Frontal cortex (tissue), 4 donors: ENCODE data around the gene UFSP1. TPM values are rescaled to one million over a fixed set of nuclear protein-coding genes. Genes with fewer than 3 reads are reported as not detected.
"Not testable (repeated sequence)": the region's sequence is repeated elsewhere in the genome, so short reads cannot be mapped to it uniquely, and the experiment has no call there.

ENCODE experiments used
- DNase-seq, 2 donors: peaks; one replicate each; pipeline ENCODE4 v3.0.0; 2012; ENCODE audit warnings: low spot score in 2 of 2
- FAIRE-seq: peaks from 2 replicates; lab custom pipeline; 2012; peaks lifted over from hg19 to GRCh38; lab: Jason Lieb, UNC
- total RNA-seq: library from RNA; depleted of rRNA; stranded (reverse); fragments of >200 nt; gene quantifications from one replicate; pipeline ENCODE4 v1.2.3, GENCODE V29; 2014
- donor health status: control.
- donor health status: control.
- donor health status: control.

The UFSP1 gene
- total RNA-seq = 3.7 TPM

- DNase-seq (no peak), FAIRE-seq (no peak)
Observed at GRCh38 chr7:100888988-100889750, at the start of gene UFSP1. TSS of gene UFSP1 (minus strand) at chr7:100889715. CDS start at chr7:100889271, 444 bp downstream.

- not testable (repeated sequence) for DNase-seq, FAIRE-seq
Observed at GRCh38 chr7:100936167-100936566, 46.7 kb upstream of the UFSP1 start.

DNA sequence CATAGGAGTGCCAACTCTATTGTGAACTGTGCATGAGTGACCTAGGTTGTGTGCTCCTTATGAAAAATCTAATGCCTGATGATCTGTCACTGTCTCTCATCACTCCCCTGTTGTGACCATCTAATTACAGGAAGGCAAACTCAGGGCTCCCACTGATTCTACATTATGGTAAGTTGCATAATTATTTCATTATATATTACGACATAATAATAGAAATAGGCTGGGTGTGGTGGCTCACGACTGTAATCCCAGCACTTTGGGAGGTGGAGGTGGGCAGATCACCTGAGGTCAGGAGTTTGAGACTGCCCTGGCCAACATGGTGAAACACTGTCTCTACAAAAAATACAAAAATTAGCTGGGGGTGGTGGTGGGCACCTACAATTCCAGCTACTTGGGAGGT, 45.9 kb upstream of the UFSP1 start:
- FAIRE-seq, DNase-seq: not testable (repeated sequence)

DNA sequence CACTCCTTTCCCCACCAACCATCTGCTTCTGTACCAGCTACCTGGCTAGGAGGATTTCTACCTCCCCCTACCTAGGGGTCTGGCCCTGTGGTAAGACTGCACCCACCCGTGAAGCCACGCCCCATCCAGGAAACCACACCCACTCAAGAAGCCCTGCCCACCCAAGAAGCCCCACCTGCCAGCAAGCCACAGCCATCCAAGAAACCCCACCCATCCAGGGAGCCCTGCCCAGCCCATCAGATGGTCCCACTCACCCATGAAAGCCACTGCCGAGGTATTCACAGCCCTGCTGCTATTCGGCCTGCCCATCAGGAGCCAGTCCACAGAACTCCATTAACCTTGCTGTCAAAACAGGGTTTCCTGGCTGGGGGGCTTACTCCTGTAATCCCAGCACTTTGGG, 44.2 kb upstream of the UFSP1 start:
- no peak for DNase-seq
- no peak for FAIRE-seq

- FAIRE-seq = no peak
Observed at GRCh38 chr7:100929808-100930174, 40.3 kb upstream of the UFSP1 start.

GRCh38 chr7:100923616-100924015, 34.1 kb upstream of the UFSP1 start:
- FAIRE-seq, DNase-seq: not testable (repeated sequence)

More at GRCh38 chr7:100929808-100930174, 40.3 kb upstream of the UFSP1 start:
- DNase-seq = no peak

GRCh38 chr7:100921039-100921438, 31.5 kb upstream of the UFSP1 start:
- no peak for DNase-seq
- no peak for FAIRE-seq

GRCh38 chr7:100919779-100920437, 30.4 kb upstream of the UFSP1 start:
- not testable (repeated sequence) for FAIRE-seq, DNase-seq

DNA sequence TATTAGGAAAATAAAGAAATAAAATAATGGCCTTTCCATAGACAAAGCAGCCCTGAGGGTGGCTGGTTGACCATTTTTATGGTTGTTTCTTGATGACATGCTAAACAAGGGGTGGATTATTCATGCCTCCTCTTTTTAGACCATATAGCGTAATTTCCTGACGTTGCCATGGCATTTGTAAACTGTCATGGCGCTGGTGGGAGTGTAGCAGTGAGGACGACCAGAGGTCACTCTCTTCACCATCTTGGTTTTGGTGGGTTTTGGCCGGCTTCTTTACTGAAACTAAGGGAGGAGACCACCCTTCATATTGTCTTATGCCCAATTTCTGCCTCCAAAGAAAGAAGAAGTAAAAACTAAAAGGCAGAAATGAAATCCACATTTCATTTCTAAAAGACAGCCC, 29.8 kb upstream of the UFSP1 start:
- FAIRE-seq = not testable (repeated sequence)

DNA sequence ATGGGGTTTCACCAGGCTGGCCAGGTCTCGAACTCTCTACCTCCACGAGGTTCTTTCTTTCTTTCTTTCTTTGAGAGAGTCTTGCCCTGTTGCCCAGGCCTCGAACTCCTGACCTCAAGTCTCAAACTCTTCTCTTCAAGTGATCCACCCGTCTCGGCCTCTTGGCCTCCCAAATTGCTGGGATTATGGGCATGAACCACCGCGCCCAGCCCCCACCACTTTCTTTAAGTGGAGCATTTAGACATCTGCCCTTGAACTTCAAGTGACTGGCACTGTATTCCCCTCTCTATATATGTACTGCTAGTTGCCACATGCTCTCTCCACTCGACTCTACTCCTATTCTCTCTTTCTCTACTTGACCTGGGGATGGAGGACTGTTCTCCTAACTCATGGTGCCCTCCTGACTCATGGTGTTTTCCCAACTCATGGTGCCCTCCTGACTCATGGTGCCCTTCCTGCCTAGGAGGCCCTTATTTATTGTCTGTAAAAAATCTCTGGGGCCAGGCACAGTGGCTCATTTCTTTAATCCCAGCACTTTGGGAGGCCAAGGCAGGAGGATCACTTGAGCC, 25.4 kb upstream of the UFSP1 start:
- no peak for FAIRE-seq
- DNase-seq = no peak

More for the DNA sequence above, 29.8 kb upstream of the UFSP1 start:
- DNase-seq = not testable (repeated sequence)

DNA sequence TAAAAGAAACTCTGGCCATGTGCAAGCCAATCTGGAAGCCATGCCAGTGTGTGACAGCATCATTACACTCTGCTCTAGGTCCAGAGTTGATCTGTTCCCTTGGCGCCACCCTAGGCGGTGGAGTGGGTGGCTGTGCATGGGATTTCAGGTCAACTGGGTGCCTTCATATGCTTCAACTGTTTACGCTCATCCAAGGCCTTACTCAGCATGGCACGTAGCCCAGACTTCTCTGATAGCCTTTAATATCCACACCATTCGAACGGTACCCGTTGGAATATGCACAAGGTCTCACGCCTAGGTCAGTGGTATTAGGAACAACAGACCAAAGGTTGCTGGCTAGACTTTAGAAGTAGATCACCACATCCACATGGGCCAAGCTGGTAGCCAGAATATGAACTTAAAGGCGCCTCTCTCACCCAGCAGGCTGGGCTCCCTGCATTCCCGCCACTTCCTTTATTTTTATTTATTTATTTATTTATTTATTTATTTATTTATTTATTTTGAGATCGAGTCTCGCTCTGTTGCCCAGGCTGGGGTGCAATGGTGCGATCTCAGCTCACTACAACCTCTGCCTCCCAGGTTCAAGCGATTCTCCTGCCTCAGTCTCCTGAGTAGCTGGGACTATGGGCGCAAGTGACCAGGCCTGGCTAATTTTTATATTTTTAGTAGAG, 24.8 kb upstream of the UFSP1 start:
- DNase-seq = no peak
- no peak for FAIRE-seq

DNA sequence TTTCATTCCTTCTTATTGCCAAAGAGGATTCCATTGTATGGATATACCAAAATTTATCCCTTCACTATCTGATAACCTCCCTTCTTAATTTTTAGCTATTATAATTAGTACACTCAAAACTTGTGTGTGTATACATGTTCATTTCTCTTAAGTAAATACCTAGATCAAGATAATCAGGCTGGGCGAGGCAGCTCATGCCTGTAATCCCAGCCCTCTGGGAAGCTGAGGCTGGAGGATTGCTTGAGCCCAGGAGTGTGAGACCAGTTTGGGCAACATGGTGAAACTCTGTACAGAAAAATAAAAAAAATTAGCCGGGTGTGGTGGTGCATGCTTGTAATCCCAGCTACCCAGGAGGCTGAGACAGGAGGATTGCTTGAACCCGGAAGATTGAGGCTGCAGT, 22.0 kb upstream of the UFSP1 start:
- DNase-seq = no peak
- no peak for FAIRE-seq

GRCh38 chr7:100910443-100910842, 20.9 kb upstream of the UFSP1 start:
- FAIRE-seq, DNase-seq: not testable (repeated sequence)

DNA sequence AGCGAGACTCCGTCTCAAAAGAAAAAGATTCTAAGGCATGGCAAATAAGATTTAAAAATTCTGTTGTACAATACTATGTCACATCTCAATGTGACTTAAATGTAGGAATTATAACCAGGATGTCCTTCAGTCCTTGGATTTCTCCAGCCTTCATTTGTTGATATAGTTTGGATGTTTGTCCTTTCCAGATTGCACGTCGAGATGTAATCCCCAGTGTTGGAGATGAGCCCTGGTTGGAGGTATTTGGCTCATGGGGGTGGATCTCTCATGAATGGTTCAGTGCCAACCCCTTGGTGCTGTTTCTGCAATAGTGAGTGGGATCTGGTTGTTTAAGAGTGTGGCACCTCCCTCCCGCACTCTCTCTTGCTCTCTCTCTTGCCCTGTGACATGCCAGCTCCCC, 19.0 kb upstream of the UFSP1 start:
- FAIRE-seq (no peak), DNase-seq (no peak)

- DNase-seq = no peak
- no peak for FAIRE-seq
Observed at GRCh38 chr7:100902638-100903037, 13.1 kb upstream of the UFSP1 start.

DNA sequence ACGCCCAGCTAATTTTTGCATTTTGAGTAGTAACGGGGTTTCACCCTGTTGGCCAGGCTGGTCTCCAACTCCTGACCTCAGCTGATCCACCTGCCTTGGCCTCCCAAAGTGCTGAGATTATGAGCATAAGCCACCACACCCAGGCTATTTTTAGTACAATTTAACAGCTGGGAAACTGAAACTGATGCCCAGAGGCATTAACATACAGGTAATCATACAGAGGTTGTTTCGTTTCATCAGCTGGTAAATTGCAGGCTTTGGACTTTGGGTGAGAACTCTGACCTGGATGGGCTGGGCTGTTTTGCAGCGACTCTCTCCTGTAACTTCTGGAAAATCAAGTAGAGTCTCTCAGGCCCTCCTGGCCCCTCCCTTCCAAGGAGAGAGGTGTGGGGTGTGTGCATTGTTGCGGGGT, 12.4 kb upstream of the UFSP1 start:
- FAIRE-seq = no peak
- no peak for DNase-seq

DNA sequence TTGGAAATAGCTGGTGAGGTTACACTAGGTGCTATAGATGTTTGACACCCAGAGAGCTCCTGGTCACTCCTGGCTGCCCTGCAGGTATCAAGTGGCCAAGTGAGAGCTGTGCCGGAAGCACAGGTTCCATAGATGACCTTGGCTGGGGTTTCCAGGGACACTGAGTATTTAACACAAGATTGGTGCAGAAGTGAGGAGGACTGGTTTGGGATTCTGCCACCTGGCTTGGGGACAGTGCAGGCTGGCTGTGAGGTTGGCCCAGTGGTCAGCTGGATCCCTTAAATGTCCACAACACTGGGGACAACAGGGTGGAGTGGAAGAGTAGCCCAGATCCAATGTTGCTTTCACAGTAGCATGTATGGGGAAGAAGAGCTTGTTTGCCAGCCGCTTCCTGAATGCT, 11.5 kb upstream of the UFSP1 start:
- FAIRE-seq (no peak), DNase-seq (no peak)

DNA sequence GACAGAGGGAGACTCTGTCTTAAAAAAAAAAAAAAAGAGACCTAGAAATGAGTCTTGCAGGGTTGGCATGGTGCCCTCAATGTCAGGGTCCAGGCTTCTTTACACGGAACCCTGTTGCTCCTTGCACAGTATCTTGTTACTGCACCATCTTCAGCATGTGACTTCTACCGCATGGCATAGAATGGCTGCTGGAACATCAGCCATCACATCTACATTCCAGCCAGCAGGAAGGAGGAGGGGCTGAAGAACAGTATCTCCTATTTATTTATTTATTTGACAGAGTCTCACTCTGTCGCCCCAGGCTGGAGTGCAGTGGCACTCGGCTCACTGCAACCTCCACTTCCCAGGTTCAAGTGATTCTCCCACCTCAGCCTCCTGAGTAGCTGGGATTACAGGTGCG, 9.9 kb upstream of the UFSP1 start:
- no peak for FAIRE-seq
- DNase-seq = no peak

DNA sequence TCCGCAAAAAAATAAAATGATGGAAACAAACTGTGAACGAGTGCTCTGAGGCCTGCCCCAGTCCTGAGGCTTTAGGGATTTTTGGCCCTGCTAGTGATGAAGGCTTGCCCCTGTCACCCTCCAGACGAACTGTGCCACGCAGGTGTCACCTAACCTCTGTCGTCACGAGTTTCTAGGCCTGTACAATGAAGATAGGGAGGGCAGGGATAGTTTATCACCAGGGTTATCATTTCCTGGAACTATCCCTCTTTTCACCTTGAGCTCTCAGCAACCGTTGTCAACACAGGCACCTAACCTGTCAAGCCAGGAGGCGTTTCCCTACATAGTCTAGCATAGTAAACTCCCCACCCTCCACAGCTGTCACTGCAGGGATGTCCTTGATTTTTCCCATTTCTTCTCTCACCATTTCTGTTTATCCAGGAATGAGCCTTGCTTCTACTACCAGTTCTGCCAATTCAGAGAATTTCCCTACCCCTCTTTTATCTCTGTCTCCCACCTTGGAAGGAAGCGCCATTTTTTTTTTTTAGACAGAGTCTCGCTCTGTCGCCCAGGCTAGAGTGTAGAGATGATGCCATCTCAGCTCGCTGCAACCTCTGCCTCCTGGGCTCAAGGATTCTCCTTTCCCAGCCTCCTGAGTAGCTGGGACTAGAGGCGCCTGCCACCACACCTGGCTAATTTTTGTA, 8.4 kb upstream of the UFSP1 start:
- DNase-seq (peak in 1 of 2 donors; percentile 19), FAIRE-seq (no peak)
